LNCAP (cell line): Measurements from ENCODE around the gene DCAF8.

Source experiments
- TF ChIP-seq, protein P1 (sequence below): fragments of 450-650 bp; IDR thresholded peaks from 2 replicates; pipeline ENCODE4 v1.5.1; 2017; ENCODE audit warnings: mild to moderate bottlenecking

DCAF8 gene

GRCh38 chr1:160277330-160277729 lies 15.0 kb upstream of the DCAF8 start:
- TF ChIP-seq, protein P1, sequence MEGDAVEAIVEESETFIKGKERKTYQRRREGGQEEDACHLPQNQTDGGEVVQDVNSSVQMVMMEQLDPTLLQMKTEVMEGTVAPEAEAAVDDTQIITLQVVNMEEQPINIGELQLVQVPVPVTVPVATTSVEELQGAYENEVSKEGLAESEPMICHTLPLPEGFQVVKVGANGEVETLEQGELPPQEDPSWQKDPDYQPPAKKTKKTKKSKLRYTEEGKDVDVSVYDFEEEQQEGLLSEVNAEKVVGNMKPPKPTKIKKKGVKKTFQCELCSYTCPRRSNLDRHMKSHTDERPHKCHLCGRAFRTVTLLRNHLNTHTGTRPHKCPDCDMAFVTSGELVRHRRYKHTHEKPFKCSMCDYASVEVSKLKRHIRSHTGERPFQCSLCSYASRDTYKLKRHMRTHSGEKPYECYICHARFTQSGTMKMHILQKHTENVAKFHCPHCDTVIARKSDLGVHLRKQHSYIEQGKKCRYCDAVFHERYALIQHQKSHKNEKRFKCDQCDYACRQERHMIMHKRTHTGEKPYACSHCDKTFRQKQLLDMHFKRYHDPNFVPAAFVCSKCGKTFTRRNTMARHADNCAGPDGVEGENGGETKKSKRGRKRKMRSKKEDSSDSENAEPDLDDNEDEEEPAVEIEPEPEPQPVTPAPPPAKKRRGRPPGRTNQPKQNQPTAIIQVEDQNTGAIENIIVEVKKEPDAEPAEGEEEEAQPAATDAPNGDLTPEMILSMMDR = no peak

GRCh38 chr1:160271025-160271424 lies 8.7 kb upstream of the DCAF8 start:
- TF ChIP-seq, protein P1 = no peak

DNA sequence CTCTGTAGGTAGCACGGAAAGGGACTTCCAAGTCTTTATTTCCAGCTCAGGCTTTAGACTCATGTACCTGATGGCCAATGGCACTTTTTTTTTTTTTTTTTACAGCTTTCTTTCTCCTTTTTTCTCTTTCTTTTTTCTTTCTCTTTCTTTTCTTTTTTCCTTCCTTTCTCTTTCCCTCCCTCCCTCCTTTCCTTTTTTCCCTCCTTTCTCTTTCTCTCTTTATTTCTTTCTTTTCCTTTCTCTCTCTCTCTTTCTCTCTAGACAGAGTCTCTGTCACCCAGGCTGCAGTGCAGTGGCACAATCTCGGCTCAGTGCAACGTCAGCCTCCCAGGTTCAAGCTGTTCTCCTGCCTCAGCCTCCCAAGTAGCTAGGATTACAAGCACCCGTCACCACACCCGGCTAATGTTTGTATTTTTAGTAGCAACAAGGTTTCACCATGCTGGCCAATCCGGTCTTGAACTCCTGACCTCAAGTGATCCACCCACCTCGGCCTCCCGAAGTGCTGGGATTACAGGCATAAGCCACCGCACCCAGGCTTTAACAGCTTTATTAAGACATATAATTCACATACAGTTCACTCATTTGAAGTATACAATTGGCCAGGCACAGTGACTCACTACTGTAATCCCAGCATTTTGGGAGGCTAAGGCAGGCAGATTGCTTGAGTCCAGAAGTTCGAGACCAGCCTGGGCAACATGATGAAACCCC lies 5.1 kb upstream of the DCAF8 start:
- TF ChIP-seq, protein P1 = no peak

DNA sequence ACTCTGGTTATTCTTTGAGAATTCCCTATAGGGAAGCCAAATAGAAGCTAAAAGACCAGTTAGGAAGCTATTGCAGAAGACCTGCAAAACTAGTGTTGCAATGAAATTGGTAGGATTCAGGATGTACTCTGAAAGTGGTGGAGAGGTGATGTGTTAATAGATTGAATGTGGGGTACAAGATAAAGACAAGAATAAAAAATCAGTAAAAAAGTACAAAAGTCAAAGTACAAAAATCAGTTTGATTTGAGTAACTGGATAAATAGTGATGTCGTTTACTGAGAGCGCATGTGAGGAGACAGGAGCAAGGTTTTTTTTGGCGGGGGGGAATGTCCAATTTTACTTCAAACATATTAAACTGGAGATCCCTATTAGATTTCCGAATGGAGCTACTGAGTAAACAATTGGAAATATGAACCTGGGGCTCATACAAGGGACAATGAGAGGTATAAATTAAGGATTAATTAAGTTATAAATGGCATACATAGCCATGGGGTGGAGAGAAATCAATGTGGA lies 2.5 kb upstream of the DCAF8 start:
- TF ChIP-seq, protein P1 = no peak

DNA sequence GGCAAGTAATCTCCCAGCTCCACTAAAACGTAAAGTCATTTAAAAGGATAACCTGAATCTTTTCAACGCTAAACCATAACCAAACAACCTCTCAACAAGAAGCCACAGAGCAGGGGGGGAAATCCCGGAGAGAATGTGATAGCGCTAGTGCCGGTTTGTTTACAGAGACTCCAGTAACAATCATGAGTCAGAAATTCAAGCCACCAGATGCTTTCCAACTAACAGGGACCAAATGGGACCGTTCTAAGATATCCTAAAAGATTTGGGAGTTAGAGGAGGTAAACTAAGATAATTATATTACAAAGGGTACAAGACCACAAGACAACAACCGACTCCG lies 825 bp downstream of the DCAF8 start:
- TF ChIP-seq, protein P1 = no peak

DNA sequence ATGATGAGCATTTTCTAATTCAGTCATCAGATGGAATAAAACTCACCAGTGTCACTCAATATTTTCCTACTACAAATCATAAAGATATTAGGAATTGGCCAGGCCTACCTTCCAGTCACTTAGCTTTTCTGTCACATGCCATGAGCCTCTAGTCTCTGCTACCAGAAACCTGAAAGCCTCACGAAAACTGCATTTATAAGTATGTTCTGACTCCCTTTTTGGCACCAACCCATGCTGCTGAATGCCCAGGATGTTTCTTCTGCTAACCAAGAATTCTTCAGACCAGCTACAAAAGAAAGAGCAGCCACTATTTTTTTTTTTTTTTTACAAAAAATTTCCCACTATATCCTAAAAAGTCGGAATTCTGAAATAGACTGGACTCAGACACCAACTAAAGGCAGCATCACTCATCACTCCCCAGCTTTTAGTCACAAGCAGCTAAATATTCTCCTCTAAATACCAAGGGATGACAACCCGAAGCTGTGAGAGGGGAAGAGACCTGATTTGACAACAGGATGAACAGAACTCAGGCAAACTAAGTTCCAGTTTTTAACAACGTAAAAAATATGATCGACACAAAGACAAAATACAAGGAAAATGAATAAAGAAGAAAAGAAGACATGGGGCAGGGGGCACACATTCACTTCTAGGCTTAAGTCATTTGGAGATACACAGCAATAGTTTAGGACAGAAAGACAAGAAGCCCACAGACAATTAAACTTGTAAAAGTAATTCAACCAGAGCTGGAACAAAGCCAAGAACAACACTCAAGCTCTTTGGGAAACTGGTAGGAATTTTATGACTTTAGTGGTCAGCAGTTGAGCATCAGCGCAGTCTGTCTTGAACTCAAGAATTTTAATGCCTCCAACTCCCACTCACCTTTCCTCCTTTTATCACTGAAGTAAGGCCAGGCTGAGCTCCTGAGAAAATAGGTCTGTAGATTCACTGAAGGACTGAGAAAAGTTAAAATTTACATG lies 1.7 kb downstream of the DCAF8 start:
- TF ChIP-seq, protein P1 = no peak

DNA sequence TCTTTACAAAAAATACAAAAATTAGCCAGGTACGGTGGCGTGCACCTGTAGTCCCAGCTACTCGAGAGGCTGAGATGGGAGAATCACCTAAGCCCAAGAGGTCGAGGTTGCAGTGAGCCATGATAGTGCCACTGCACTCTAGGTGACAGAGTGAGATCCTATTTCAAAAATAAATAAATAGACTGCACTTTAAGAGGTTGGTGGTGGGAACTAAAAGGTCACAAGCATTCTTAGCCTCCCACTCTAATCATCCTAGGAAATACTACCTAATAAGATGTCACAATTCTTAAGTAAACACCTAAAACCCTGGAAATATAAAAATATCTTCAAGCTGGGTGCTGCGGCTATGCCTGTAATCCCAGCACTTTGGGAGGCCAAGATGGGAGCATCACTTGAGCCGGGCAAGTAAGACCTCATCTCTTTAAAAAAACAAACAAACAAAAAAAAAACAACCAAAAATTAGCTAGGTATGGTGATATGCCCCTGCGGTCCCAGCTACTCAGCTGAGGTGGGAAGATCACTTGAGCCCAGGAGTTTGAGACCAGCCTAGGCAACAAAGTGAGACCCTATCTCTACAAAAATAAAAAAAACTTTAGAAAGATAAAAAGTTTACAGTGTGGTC lies 4.1 kb downstream of the DCAF8 start:
- TF ChIP-seq, protein P1 = no peak
